WTC11 (cell line): ENCODE results near the gene ANKFN1. TPM values are rescaled to one million over a fixed set of nuclear protein-coding genes. Genes with fewer than 3 reads are reported as not detected.
A peak's percentile ranks its signal among the peaks of the same experiment; 100 is the strongest.

Experiments
- ATAC-seq: fragments of 200-7000 bp; cut with Tn5 transposase; 2 replicates; pipeline ENCODE4 v1.10.0; 2021; ENCODE audit warnings: mild to moderate bottlenecking, moderate library complexity
- CTCF ChIA-PET: fragments of 300-600 bp; sonication (Branson Sonifier 250); formaldehyde crosslinking; loops from one replicate; lab custom pipeline; 2021; ENCODE audit warnings: antibody characterized with exemption; lab: Charles Lee
- POLR2A ChIA-PET: fragments of 350-600 bp; sonication (Branson Sonifier 250); formaldehyde crosslinking; loops from one replicate; lab custom pipeline; 2021; ENCODE audit warnings: antibody characterized with exemption; lab: Charles Lee
- DNase-seq: peaks from one replicate; pipeline ENCODE4 v3.0.0; 2021; ENCODE audit warnings: low spot score
- H3K27ac Mint-ChIP-seq: 2 replicates; pipeline ENCODE4 v1.8.0; 2021; ENCODE audit warnings: mixed read lengths
- H3K27me3 Mint-ChIP-seq: 2 replicates; pipeline ENCODE4 v1.8.0; 2021; ENCODE audit warnings: low read depth, mild to moderate bottlenecking, moderate library complexity, mixed read lengths
- H3K36me3 Mint-ChIP-seq: 2 replicates; pipeline ENCODE4 v1.8.0; 2021; ENCODE audit warnings: mixed read lengths
- H3K4me1 Mint-ChIP-seq: 2 replicates; pipeline ENCODE4 v1.8.0; 2022; ENCODE audit warnings: mixed read lengths
- H3K4me3 Mint-ChIP-seq: 2 replicates; pipeline ENCODE4 v1.8.0; 2021; ENCODE audit warnings: mild to moderate bottlenecking, moderate library complexity, mixed read lengths
- H3K9me3 Mint-ChIP-seq: 2 replicates; pipeline ENCODE4 v1.8.0; 2021; ENCODE audit warnings: mixed read lengths
- ATF1 ChIP-seq: sonication (generic); formaldehyde crosslinking; IDR thresholded peaks from 2 replicates; pipeline ENCODE4 v1.8.1; 2023; ENCODE audit warnings: mild to moderate bottlenecking, moderate library complexity, missing genetic modification reagents
- ELF4 ChIP-seq: sonication (generic); formaldehyde crosslinking; IDR thresholded peaks from 2 replicates; pipeline ENCODE4 v1.8.1; 2022; ENCODE audit warnings: low read depth, mild to moderate bottlenecking, moderate library complexity, missing genetic modification reagents
- EMX1 ChIP-seq: fragments of 250-450 bp; sonication (Bioruptor Pico); IDR thresholded peaks from 2 replicates; pipeline ENCODE4 v1.8.0; 2021; ENCODE audit warnings: mild to moderate bottlenecking
- GABPB1 ChIP-seq: sonication (generic); formaldehyde crosslinking; IDR thresholded peaks from 2 replicates; pipeline ENCODE4 v1.8.1; 2023; ENCODE audit warnings: mild to moderate bottlenecking, missing genetic modification reagents
- KAT7 ChIP-seq: sonication (generic); formaldehyde crosslinking; IDR thresholded peaks from 2 replicates; pipeline ENCODE4 v1.8.1; 2023; ENCODE audit warnings: missing genetic modification reagents, mild to moderate bottlenecking, borderline replicate concordance
- MXD4 ChIP-seq: fragments of 250-450 bp; sonication (Bioruptor Pico); IDR thresholded peaks from 2 replicates; pipeline ENCODE4 v1.8.0; 2021; ENCODE audit warnings: mild to moderate bottlenecking, moderate library complexity, borderline replicate concordance
- OVOL2 ChIP-seq: fragments of 250-450 bp; sonication (Bioruptor Pico); IDR thresholded peaks from 2 replicates; pipeline ENCODE4 v1.9.0; 2021; ENCODE audit warnings: mild to moderate bottlenecking, borderline replicate concordance
- PREB ChIP-seq: sonication (generic); formaldehyde crosslinking; IDR thresholded peaks from 2 replicates; pipeline ENCODE4 v1.8.1; 2022; ENCODE audit warnings: mild to moderate bottlenecking, missing genetic modification reagents, moderate library complexity, borderline replicate concordance
- TEAD1 ChIP-seq: sonication (generic); formaldehyde crosslinking; IDR thresholded peaks from 2 replicates; pipeline ENCODE4 v1.8.0; 2022; ENCODE audit warnings: mild to moderate bottlenecking, missing genetic modification reagents
- TP53 ChIP-seq: sonication (generic); formaldehyde crosslinking; IDR thresholded peaks from 2 replicates; pipeline ENCODE4 v1.8.1; 2023; ENCODE audit warnings: mild to moderate bottlenecking, missing genetic modification reagents
- ZNF232 ChIP-seq: sonication (generic); formaldehyde crosslinking; IDR thresholded peaks from 2 replicates; pipeline ENCODE4 v1.8.0; 2022; ENCODE audit warnings: mild to moderate bottlenecking, missing genetic modification reagents
- ZNF396 ChIP-seq: fragments of 250-450 bp; sonication (Bioruptor Pico); IDR thresholded peaks from 2 replicates; pipeline ENCODE4 v1.8.0; 2021; ENCODE audit warnings: mild to moderate bottlenecking, moderate library complexity, borderline replicate concordance
- ZNF423 ChIP-seq: fragments of 250-450 bp; sonication (Bioruptor Pico); IDR thresholded peaks from 2 replicates; pipeline ENCODE4 v2.1.2; 2022; ENCODE audit warnings: mild to moderate bottlenecking, moderate library complexity
- ZNF671 ChIP-seq: fragments of 250-450 bp; sonication (Bioruptor Pico); IDR thresholded peaks from 2 replicates; pipeline ENCODE4 v1.8.0; 2021; ENCODE audit warnings: mild to moderate bottlenecking
- total RNA-seq: library from RNA; stranded (reverse); gene quantifications from 3 replicates; pipeline ENCODE4 v1.2.3, GENCODE V29; 2021
- TF ChIP-seq, protein P1 (sequence below): sonication (generic); formaldehyde crosslinking; conservative IDR thresholded peaks from 2 replicates; pipeline ENCODE4 v1.8.1; 2022; ENCODE audit warnings: mild to moderate bottlenecking, missing genetic modification reagents
- TF ChIP-seq, protein P2 (sequence below): sonication (generic); formaldehyde crosslinking; IDR thresholded peaks from 2 replicates; pipeline ENCODE4 v1.8.1; 2022; ENCODE audit warnings: mild to moderate bottlenecking, moderate library complexity, missing genetic modification reagents
- TF ChIP-seq, protein P3 (sequence below): sonication (generic); formaldehyde crosslinking; IDR thresholded peaks from 2 replicates; pipeline ENCODE4 v1.8.1; 2023; ENCODE audit warnings: mild to moderate bottlenecking, missing genetic modification reagents, moderate library complexity
- TF ChIP-seq, protein P4 (sequence below): sonication (generic); formaldehyde crosslinking; IDR thresholded peaks from 2 replicates; pipeline ENCODE4 v1.8.1; 2022; ENCODE audit warnings: low read depth, mild to moderate bottlenecking, moderate library complexity, missing genetic modification reagents, borderline replicate concordance
- TF ChIP-seq, protein P5 (sequence below): sonication (generic); formaldehyde crosslinking; IDR thresholded peaks from 2 replicates; pipeline ENCODE4 v1.8.0; 2023; ENCODE audit warnings: missing genetic modification reagents

Gene ANKFN1
- total RNA-seq, 1 experiment from 2014 or later, result 0.24 TPM

DNA sequence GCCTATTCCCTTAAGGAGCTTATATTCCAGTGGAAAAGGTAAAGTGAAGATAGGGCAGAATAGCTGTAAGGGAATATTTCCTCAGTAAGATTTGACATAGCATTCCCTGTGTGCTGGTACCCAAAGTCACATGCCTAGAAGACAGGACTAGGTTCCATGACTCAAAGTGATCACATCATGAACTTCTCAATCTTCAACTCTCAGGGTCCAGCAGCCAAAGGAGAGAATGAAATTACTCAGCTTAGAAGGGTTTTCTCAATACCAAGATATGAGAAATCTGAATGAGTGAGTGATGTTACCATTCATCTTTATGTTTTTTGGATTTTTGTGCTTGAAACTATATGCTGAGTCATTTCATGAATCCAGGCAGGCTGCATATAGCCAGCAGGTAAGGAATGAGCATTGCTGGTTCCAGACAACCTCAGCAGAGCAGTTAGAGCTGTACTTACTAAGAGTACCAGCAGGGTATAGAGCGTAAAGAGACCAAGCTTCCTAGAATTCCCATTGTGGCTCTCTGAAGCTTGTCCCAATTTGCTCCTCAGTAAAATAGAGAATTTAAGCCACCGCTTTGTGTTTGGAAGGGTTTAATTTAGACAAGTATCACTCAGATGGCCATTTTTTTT, 91.1 kb downstream of the ANKFN1 start:
- TF ChIP-seq KAT7 (CRISPR knock-in tag) (no peak), ATF1 (no peak), ZNF671 (CRISPR knock-in tag) (no peak), TEAD1 (CRISPR knock-in tag) (no peak), ZNF396 (no peak), ELF4 (CRISPR knock-in tag) (no peak), GABPB1 (CRISPR knock-in tag) (no peak), EMX1 (CRISPR knock-in tag) (no peak), ZNF423 (CRISPR knock-in tag) (no peak)
- TF ChIP-seq, protein P1, sequence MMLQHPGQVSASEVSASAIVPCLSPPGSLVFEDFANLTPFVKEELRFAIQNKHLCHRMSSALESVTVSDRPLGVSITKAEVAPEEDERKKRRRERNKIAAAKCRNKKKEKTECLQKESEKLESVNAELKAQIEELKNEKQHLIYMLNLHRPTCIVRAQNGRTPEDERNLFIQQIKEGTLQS (CRISPR knock-in tag), result no peak
- TF ChIP-seq, protein P2, sequence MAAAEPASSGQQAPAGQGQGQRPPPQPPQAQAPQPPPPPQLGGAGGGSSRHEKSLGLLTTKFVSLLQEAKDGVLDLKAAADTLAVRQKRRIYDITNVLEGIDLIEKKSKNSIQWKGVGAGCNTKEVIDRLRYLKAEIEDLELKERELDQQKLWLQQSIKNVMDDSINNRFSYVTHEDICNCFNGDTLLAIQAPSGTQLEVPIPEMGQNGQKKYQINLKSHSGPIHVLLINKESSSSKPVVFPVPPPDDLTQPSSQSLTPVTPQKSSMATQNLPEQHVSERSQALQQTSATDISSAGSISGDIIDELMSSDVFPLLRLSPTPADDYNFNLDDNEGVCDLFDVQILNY (CRISPR knock-in tag), result no peak
- TF ChIP-seq, protein P3, sequence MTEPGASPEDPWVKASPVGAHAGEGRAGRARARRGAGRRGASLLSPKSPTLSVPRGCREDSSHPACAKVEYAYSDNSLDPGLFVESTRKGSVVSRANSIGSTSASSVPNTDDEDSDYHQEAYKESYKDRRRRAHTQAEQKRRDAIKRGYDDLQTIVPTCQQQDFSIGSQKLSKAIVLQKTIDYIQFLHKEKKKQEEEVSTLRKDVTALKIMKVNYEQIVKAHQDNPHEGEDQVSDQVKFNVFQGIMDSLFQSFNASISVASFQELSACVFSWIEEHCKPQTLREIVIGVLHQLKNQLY (CRISPR knock-in tag), result no peak
- TF ChIP-seq, protein P4, sequence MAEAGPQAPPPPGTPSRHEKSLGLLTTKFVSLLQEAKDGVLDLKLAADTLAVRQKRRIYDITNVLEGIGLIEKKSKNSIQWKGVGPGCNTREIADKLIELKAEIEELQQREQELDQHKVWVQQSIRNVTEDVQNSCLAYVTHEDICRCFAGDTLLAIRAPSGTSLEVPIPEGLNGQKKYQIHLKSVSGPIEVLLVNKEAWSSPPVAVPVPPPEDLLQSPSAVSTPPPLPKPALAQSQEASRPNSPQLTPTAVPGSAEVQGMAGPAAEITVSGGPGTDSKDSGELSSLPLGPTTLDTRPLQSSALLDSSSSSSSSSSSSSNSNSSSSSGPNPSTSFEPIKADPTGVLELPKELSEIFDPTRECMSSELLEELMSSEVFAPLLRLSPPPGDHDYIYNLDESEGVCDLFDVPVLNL (CRISPR knock-in tag), result no peak
- TF ChIP-seq, protein P5, sequence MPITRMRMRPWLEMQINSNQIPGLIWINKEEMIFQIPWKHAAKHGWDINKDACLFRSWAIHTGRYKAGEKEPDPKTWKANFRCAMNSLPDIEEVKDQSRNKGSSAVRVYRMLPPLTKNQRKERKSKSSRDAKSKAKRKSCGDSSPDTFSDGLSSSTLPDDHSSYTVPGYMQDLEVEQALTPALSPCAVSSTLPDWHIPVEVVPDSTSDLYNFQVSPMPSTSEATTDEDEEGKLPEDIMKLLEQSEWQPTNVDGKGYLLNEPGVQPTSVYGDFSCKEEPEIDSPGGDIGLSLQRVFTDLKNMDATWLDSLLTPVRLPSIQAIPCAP, result no peak
- H3K27me3 Mint-ChIP-seq, result no peaks in the 10 kb centered on the region
- ATAC-seq (peak; percentile 80), DNase-seq (no peak)
- H3K9me3 Mint-ChIP-seq, result no peaks in the 10 kb centered on the region
- H3K4me3 Mint-ChIP-seq, result no peak overlapping the region
- no peaks in the 10 kb centered on the region for H3K4me1 Mint-ChIP-seq
- H3K36me3 Mint-ChIP-seq, result no peaks in the 10 kb centered on the region
- ChIA-PET CTCF (interaction anchor here (0.6 to 1.4 kb wide), 4 partner anchors 12 to 399 kb away, joined by 3 to 5 read pairs (median 3); no protein-coding TSS in a partner anchor), POLR2A (interaction anchor here (0.6 kb wide), 1 partner anchor 1318 kb away, joined by 3 read pairs; no protein-coding TSS in a partner anchor)
- H3K27ac Mint-ChIP-seq, result no peak overlapping the region

DNA sequence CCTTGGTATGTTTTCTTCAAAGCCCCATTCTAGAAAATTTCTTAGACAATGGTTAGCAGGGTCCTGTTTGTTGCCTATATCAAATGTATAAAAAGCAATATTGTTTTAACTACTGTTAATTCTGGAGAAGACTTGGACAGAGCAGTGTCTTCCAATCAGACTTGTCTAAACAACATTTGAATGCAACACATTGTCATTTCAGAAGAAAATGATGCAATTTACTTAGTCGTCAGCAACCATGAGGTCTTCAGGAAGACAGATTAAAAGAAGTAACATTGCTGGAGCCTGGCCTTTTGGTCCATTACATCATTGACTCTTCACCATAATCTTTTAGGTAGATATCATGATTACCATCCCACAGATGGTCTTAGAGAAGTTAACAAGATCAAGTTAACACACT, 94.5 kb downstream of the ANKFN1 start:
- Mint-ChIP-seq H3K27ac (no peak overlapping the region), H3K4me3 (no peak overlapping the region)

More for the DNA sequence above, 94.5 kb downstream of the ANKFN1 start:
- POLR2A ChIA-PET, result no interaction called here
- CTCF ChIA-PET, result no interaction called here
- Mint-ChIP-seq H3K27me3 (no peaks in the 10 kb centered on the region), H3K36me3 (no peaks in the 10 kb centered on the region), H3K4me1 (no peaks in the 10 kb centered on the region), H3K9me3 (no peaks in the 10 kb centered on the region)
- DNase-seq (no peak), ATAC-seq (no peak)
- TF ChIP-seq PREB (CRISPR knock-in tag) (no peak), TP53 (no peak), TEAD1 (CRISPR knock-in tag) (no peak), ZNF232 (CRISPR knock-in tag) (no peak), ELF4 (CRISPR knock-in tag) (no peak), MXD4 (CRISPR knock-in tag) (no peak), OVOL2 (CRISPR knock-in tag) (no peak)
